ENCODE measurements around the gene GPC5. TPM values are rescaled to one million over a fixed set of nuclear protein-coding genes. Genes with fewer than 3 reads are reported as not detected.

Gene GPC5
- total RNA-seq, 1 experiment from 2014 or later = 0.21 TPM

GRCh38 chr13:92444244-92444643, 1045.8 kb downstream of the GPC5 start:
- no peak for DNase-seq (ENCODE audit: low spot score)
- Histone ChIP-seq H3K27me3 (replicated peaks; ENCODE audit: insufficient read depth, low read depth, low read length, poor library complexity) (no peaks in the 10 kb centered on the region), H3K4me1 (ENCODE audit: insufficient read depth, low read length, poor library complexity, severe bottlenecking) (no peaks in the 10 kb centered on the region), H3K36me3 (ENCODE audit: insufficient read depth, low read length, poor library complexity, severe bottlenecking) (no peaks in the 10 kb centered on the region), H3K27ac (ENCODE audit: low read depth, low read length, poor library complexity, severe bottlenecking) (no peak overlapping the region), H3K4me3 (ENCODE audit: low read depth, low read length, poor library complexity, severe bottlenecking) (no peak overlapping the region), H3K9me3 (ENCODE audit: low read depth, low read length, poor library complexity, severe bottlenecking) (no peaks in the 10 kb centered on the region)
- ChIA-PET POLR2A (ENCODE audit: low non-redundant PET) (no interaction called here), CTCF (interaction anchor here (0.7 kb wide), 1 partner anchor 643 kb away, joined by 3 read pairs; no protein-coding TSS in a partner anchor)
- no TSS peak for BruUV-seq (replicated peaks)
- TF ChIP-seq EZH2 (IDR thresholded peaks at IDR 0.05; ENCODE audit: borderline replicate concordance, low read depth, low read length, poor library complexity, severe bottlenecking) = no peak
- no peak for TF ChIP-seq CTCF (conservative IDR thresholded peaks at IDR 0.05; ENCODE audit: low read depth, low read length)
- intact Hi-C loops (cut with micrococcal nuclease; ENCODE audit: unreplicated experiment) = no loop called here

GRCh38 chr13:92451060-92451459, 1052.6 kb downstream of the GPC5 start:
- Histone ChIP-seq H3K36me3 (ENCODE audit: insufficient read depth, low read length, poor library complexity, severe bottlenecking) (no peaks in the 10 kb centered on the region), H3K9me3 (ENCODE audit: low read depth, low read length, poor library complexity, severe bottlenecking) (no peaks in the 10 kb centered on the region), H3K27ac (ENCODE audit: low read depth, low read length, poor library complexity, severe bottlenecking) (no peak overlapping the region), H3K4me3 (ENCODE audit: low read depth, low read length, poor library complexity, severe bottlenecking) (no peak overlapping the region), H3K4me1 (ENCODE audit: insufficient read depth, low read length, poor library complexity, severe bottlenecking) (no peaks in the 10 kb centered on the region), H3K27me3 (replicated peaks; ENCODE audit: insufficient read depth, low read depth, low read length, poor library complexity) (no peaks in the 10 kb centered on the region)
- no peak for TF ChIP-seq EZH2 (IDR thresholded peaks at IDR 0.05; ENCODE audit: borderline replicate concordance, low read depth, low read length, poor library complexity, severe bottlenecking)
- intact Hi-C loops (cut with micrococcal nuclease; ENCODE audit: unreplicated experiment) = no loop called here
- no TSS peak for BruUV-seq (replicated peaks)
- ChIA-PET CTCF (no interaction called here), POLR2A (ENCODE audit: low non-redundant PET) (no interaction called here)
- DNase-seq (ENCODE audit: low spot score) = no peak

- Histone ChIP-seq H3K9me3 (ENCODE audit: low read depth, low read length, poor library complexity, severe bottlenecking) (no peaks in the 10 kb centered on the region), H3K36me3 (ENCODE audit: insufficient read depth, low read length, poor library complexity, severe bottlenecking) (no peaks in the 10 kb centered on the region), H3K4me1 (ENCODE audit: insufficient read depth, low read length, poor library complexity, severe bottlenecking) (no peaks in the 10 kb centered on the region), H3K4me3 (ENCODE audit: low read depth, low read length, poor library complexity, severe bottlenecking) (no peak overlapping the region), H3K27ac (ENCODE audit: low read depth, low read length, poor library complexity, severe bottlenecking) (no peak overlapping the region), H3K27me3 (replicated peaks; ENCODE audit: insufficient read depth, low read depth, low read length, poor library complexity) (no peaks in the 10 kb centered on the region)
- ChIA-PET POLR2A (ENCODE audit: low non-redundant PET) (no interaction called here), CTCF (no interaction called here)
- BruUV-seq (replicated peaks) = no TSS peak
- no peak for TF ChIP-seq CTCF (conservative IDR thresholded peaks at IDR 0.05; ENCODE audit: low read depth, low read length)
- no peak for TF ChIP-seq EZH2 (IDR thresholded peaks at IDR 0.05; ENCODE audit: borderline replicate concordance, low read depth, low read length, poor library complexity, severe bottlenecking)
- intact Hi-C loops (cut with micrococcal nuclease; ENCODE audit: unreplicated experiment) = no loop called here
- DNase-seq (ENCODE audit: low spot score) = no peak
Measured at GRCh38 chr13:92452840-92453239, 1054.4 kb downstream of the GPC5 start.

- CTCF ChIA-PET = no interaction called here
- H3K9me3 ChIP-seq (ENCODE audit: low read depth, low read length, poor library complexity, severe bottlenecking) = no peaks in the 10 kb centered on the region
- no peak overlapping the region for H3K27ac ChIP-seq (ENCODE audit: low read depth, low read length, poor library complexity, severe bottlenecking)
- TF ChIP-seq EZH2 (IDR thresholded peaks at IDR 0.05; ENCODE audit: borderline replicate concordance, low read depth, low read length, poor library complexity, severe bottlenecking) = no peak
- no peak for TF ChIP-seq CTCF (conservative IDR thresholded peaks at IDR 0.05; ENCODE audit: low read depth, low read length)
- DNase-seq (ENCODE audit: low spot score) = no peak
- H3K27me3 ChIP-seq (replicated peaks; ENCODE audit: insufficient read depth, low read depth, low read length, poor library complexity) = no peaks in the 10 kb centered on the region
- H3K4me1 ChIP-seq (ENCODE audit: insufficient read depth, low read length, poor library complexity, severe bottlenecking) = no peaks in the 10 kb centered on the region
- H3K4me3 ChIP-seq (ENCODE audit: low read depth, low read length, poor library complexity, severe bottlenecking) = no peak overlapping the region
- POLR2A ChIA-PET (ENCODE audit: low non-redundant PET) = no interaction called here
- no TSS peak for BruUV-seq (replicated peaks)
- no peaks in the 10 kb centered on the region for H3K36me3 ChIP-seq (ENCODE audit: insufficient read depth, low read length, poor library complexity, severe bottlenecking)
- intact Hi-C loops (cut with micrococcal nuclease; ENCODE audit: unreplicated experiment) = no loop called here
Measured at GRCh38 chr13:92459306-92459705, 1060.9 kb downstream of the GPC5 start.

Measured in A673 (cell line).